SH-SY5Y (cell line): ENCODE results near the gene ZSCAN25.

Experiments used
- GATA2 ChIP-seq: IDR thresholded peaks from 2 replicates; pipeline ENCODE4 v1.6.1; 2011; ENCODE audit warnings: mild to moderate bottlenecking, low read depth, low read length
- GATA3 ChIP-seq: IDR thresholded peaks from 2 replicates; pipeline ENCODE4 v1.6.1; 2011; ENCODE audit warnings: low read depth, mild to moderate bottlenecking, low read length, moderate library complexity

GRCh38 chr7:99625961-99626360 lies 9.2 kb downstream of the ZSCAN25 start:
- TF ChIP-seq GATA2 (no peak), GATA3 (no peak)
